GM08714 (cell line): ENCODE data around the gene SYNGR1.
"Not testable (repeated sequence)": the region's sequence is repeated elsewhere in the genome, so short reads cannot be mapped to it uniquely, and the experiment has no call there.

Experiments
- H3K4me3 ChIP-seq: fragments of 200-500 bp; sonication (Bioruptor generic); 2 replicates; pipeline ENCODE4 v1.5.1; 2014; ENCODE audit warnings: mild to moderate bottlenecking, low read length, inconsistent platforms
- ZNF274 ChIP-seq: IDR thresholded peaks from 2 replicates; pipeline ENCODE4 v1.6.1; 2012; ENCODE audit warnings: mild to moderate bottlenecking, low read depth, low read length

SYNGR1 gene

DNA sequence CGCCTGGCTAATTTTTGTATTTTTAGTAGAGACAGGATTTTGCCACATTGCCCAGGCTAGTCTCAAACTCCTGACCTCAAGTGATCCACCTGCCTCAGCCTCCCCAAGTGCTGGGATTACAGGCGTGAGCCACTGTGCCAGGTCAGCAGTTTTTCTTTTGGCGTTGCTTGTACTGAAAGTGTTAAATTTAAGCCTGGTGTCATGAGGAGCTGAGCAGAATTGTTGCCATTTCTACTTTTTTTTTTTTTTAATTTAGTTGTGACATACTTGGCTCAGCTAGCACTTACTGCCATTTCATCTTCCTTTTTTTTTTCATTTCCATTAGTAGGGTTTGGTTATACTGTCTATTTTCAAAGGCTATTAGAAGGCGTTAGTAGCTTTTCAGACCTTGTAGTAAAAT, 60.5 kb downstream of the SYNGR1 start:
- TF ChIP-seq ZNF274, result no peak

DNA sequence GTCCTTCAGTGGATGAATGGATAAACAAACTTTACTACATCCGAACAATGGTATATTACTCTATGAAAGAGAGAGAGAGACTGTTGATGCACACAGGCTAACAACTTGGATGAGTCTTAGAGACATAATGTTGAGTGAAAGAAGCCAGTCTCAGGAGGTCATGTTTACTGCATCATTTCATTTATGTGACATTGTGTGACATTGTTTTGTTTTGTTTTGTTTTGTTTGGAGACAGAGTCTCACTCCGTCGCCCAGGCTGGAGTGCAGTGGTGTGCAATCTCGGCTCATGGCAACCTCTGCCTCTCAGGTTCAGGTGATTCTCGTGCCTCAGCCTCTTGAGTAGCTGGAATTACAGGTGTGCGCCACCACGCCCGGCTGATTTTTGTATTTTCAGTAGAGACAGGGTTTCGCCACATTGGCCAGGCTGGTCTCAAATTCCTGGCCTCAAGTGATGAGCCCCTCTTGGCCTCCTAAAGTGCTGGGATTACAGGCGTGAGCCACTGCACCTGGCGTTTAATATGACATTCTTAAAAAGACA, 62.1 kb downstream of the SYNGR1 start:
- not testable (repeated sequence) for H3K4me3 ChIP-seq

More for the DNA sequence above, 60.5 kb downstream of the SYNGR1 start:
- H3K4me3 ChIP-seq, result no peak overlapping the region

- H3K4me3 ChIP-seq, result not testable (repeated sequence)
Observed at GRCh38 chr22:39413204-39413603, 63.4 kb downstream of the SYNGR1 start.

DNA sequence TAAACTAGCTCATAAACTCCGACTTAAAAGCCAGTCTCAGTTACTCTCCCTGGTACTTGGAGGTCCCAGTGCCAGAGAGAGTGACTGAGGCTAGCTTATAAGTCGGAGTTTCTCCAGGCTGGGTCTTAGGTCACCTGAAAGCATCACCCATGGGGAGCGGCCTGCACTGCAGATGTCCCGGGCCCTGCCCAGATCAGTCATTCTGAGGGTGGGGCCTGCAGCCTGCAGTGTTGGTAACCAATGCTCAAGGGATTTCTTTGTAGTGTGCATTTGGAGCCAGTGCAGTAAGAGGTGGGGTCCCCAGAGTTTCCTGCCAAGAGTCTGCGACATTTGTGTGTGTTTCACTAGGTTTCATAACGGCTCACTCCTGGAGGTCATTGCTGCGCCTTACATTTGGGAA, 64.6 kb downstream of the SYNGR1 start:
- TF ChIP-seq ZNF274, result no peak

GRCh38 chr22:39414886-39415285, 65.1 kb downstream of the SYNGR1 start:
- TF ChIP-seq ZNF274, result no peak
- no peak overlapping the region for H3K4me3 ChIP-seq

More for the DNA sequence above, 64.6 kb downstream of the SYNGR1 start:
- H3K4me3 ChIP-seq, result no peak overlapping the region

- no peak overlapping the region for H3K4me3 ChIP-seq
- TF ChIP-seq ZNF274, result no peak
Observed at GRCh38 chr22:39415506-39415905, 65.7 kb downstream of the SYNGR1 start.

DNA sequence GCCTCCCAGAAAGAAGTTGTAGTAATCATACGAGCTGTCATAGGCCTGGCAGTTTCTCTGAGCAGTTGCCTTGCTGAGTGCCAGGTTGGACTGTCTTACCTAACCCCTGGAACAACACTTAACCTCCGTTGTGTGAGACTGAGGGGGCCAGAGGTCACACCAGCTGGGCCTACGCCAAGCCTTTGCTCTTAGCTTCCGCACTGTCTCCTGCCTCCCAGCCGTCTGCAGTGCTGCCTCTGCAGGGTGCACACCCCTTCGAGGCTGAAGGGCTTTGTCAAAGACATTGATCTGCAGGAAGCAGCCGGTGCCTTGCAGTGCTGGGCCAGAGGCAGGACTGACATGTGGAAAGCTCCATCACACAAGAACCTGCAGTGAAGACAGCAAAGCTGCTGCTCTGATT, 66.5 kb downstream of the SYNGR1 start:
- no peak for TF ChIP-seq ZNF274

GRCh38 chr22:39417641-39418040, 67.8 kb downstream of the SYNGR1 start:
- no peak for TF ChIP-seq ZNF274
- H3K4me3 ChIP-seq, result no peak overlapping the region

More for the DNA sequence above, 66.5 kb downstream of the SYNGR1 start:
- H3K4me3 ChIP-seq, result no peak overlapping the region

- TF ChIP-seq ZNF274, result no peak
- H3K4me3 ChIP-seq, result no peak overlapping the region
Observed at GRCh38 chr22:39418696-39419095, 68.9 kb downstream of the SYNGR1 start.

DNA sequence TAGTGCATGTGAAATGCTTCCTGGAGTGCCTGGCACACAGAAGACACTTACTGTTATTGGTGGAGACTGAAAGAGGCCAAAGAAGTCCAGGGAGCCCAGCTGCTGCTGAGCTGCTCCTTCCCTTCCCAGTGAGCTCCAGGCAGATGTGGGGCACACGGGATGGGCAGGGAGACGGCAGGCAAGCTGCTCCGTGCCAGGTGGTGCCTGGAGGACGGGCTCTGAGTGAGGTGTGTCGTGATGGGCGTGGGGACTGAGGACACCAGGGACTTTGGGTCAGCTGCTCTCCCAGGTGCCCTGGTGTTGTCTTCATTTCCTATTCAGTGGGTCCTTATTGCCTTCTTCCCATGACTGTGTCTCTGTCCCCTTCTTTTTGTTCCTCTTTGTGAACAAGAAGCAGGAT, 69.3 kb downstream of the SYNGR1 start:
- no peak overlapping the region for H3K4me3 ChIP-seq
- TF ChIP-seq ZNF274, result no peak

DNA sequence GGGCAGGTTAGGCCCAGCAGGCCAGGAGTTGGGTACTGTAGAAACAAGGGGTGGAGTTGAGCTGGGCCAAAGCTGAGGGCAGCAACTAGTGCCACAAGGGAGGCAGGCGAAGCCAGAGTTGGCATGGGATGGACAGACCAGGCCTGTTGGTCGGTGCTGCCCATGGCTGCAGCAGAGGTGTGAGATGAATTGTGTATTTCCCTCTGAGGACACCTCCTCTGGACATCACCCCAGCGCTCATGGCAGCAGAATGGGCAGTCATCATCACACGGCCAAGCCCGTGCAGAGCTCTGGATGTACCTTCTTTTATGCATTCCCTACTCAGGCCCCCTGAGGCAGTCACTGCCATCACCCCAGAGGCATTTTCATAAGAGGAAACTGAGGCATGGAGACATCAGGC, 70.1 kb downstream of the SYNGR1 start:
- no peak overlapping the region for H3K4me3 ChIP-seq
- no peak for TF ChIP-seq ZNF274

DNA sequence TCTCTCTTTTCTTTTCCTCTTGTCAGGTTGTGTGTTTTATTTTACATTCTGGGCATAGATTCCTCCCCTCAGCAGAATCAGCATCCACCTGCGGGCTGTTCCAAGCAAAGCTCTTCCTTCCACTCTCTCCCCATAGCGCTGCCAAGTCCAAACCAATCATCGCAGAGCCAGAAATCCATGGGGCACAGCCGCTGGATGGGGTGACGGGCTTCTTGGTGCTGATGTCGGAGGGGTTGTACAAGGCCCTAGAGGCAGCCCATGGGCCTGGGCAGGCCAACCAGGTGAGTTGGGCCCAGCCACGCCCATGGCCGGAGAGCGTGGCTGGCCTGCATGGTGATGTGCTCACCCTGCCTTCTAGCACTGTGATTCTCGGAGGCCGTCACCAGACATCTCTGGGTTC, 71.9 kb downstream of the SYNGR1 start:
- TF ChIP-seq ZNF274, result no peak

GRCh38 chr22:39422101-39422500, 72.3 kb downstream of the SYNGR1 start:
- no peak for TF ChIP-seq ZNF274
- H3K4me3 ChIP-seq, result no peak overlapping the region

More for the DNA sequence above, 71.9 kb downstream of the SYNGR1 start:
- H3K4me3 ChIP-seq, result no peak overlapping the region

- TF ChIP-seq ZNF274, result no peak
Observed at GRCh38 chr22:39422721-39423120, 72.9 kb downstream of the SYNGR1 start.

DNA sequence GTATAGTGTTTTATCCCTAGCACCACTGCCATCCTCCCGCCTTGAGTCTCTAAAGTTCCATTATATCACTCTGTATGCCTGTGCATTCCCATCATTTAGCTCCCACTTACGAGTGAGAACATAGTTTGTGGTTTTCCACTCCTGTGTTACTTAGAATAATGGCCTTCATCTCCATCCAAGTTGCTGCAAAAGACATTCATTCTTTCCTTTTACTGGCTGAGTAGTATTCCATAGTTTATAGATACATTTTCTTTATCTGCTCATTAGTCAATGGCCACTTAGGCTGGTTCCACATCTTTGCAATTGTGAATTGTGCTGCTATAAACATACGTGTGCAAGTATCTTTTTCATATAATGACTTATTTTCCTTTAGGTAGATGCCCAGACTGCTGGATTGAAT, 74.2 kb downstream of the SYNGR1 start:
- no peak for TF ChIP-seq ZNF274
- no peak overlapping the region for H3K4me3 ChIP-seq

More at GRCh38 chr22:39422721-39423120, 72.9 kb downstream of the SYNGR1 start:
- H3K4me3 ChIP-seq, result no peak overlapping the region

GRCh38 chr22:39426380-39427043, 76.7 kb downstream of the SYNGR1 start:
- no peak overlapping the region for H3K4me3 ChIP-seq
- no peak for TF ChIP-seq ZNF274
